ENCODE results near the gene RTN4.

GRCh38 chr2:55084641-55085040 lies 34.4 kb upstream of the RTN4 start:
- TF ChIP-seq CTCF (IDR thresholded peaks at IDR 0.05; ENCODE audit: poor library complexity) (no peak), EZH2 (IDR thresholded peaks at IDR 0.05; ENCODE audit: borderline replicate concordance) (no peak), EZH2phosphoT487 (IDR thresholded peaks at IDR 0.05; ENCODE audit: low read depth, severe bottlenecking, unreplicated experiment) (no peak)
